Neutrophil (primary cell): ENCODE results near the gene PDE6A.

Experiments
- H3K27ac ChIP-seq: fragments of 200-600 bp; sonication (generic); 2 replicates; pipeline ENCODE4 v1.5.1; 2016; ENCODE audit warnings: mild to moderate bottlenecking, moderate library complexity
- H3K27me3 ChIP-seq: fragments of 200-600 bp; sonication (generic); 2 replicates; pipeline ENCODE4 v1.6.0; 2016; ENCODE audit warnings: mild to moderate bottlenecking
- H3K36me3 ChIP-seq: fragments of 200-600 bp; sonication (generic); 2 replicates; pipeline ENCODE4 v1.5.1; 2017
- H3K4me1 ChIP-seq, 2 experiments: fragments of 200-600 bp in 1 of 2; sonication (generic) in 1 of 2; 1 replicate in 1 of 2; 2 replicates in 1 of 2; pipeline versions ENCODE4 v1.5.1 to v1.6.1; 2013 to 2016; ENCODE audit warnings: low read depth in 1 of 2, low read length in 1 of 2, mild to moderate bottlenecking in 1 of 2, moderate library complexity in 1 of 2; ENCODE audit not compliant: control insufficient read depth in 1 of 2, insufficient read depth in 1 of 2
- H3K4me3 ChIP-seq, 2 experiments: fragments of 200-600 bp in 1 of 2; sonication (generic) in 1 of 2; 1 replicate in 1 of 2; 2 replicates in 1 of 2; pipeline ENCODE4 v1.5.1; 2013 to 2016; ENCODE audit warnings: low read depth in 1 of 2, low read length in 1 of 2, mild to moderate bottlenecking in 1 of 2, moderate library complexity in 1 of 2
- H3K9me3 ChIP-seq: fragments of 200-600 bp; sonication (generic); 2 replicates; pipeline ENCODE4 v1.5.1; 2016
- TF ChIP-seq, protein P1 (sequence below): fragments of 200-600 bp; sonication (generic); IDR thresholded peaks from 2 replicates; pipeline ENCODE4 v1.5.1; 2016; ENCODE audit warnings: antibody characterized with exemption

The PDE6A gene

DNA sequence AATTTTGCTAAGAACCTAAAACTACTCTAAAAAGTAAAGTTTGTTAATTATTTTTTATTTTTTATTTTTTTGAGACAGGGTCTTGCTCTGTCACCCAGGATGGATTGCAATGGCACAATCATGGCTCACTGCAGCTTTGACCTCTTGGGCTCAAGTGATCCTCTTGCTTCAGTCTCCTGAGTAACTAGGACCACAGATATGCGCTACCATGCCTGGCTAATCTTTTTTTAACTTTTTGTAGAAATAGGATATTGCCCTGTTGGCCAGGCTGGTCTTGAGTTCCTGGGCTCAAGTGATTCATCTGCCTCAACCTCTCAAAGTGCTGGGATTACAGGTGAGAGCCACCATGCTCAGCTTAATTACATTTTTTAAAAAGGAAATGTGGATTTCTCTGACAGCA is 45.8 kb downstream of the PDE6A start:
- Histone ChIP-seq H3K27me3 (no peaks in the 10 kb centered on the region), H3K9me3 (no peaks in the 10 kb centered on the region), H3K36me3 (no peaks in the 10 kb centered on the region), H3K4me3 (no peak overlapping the region), H3K4me1 (no peaks in the 10 kb centered on the region), H3K27ac (no peak overlapping the region)
- TF ChIP-seq, protein P1, sequence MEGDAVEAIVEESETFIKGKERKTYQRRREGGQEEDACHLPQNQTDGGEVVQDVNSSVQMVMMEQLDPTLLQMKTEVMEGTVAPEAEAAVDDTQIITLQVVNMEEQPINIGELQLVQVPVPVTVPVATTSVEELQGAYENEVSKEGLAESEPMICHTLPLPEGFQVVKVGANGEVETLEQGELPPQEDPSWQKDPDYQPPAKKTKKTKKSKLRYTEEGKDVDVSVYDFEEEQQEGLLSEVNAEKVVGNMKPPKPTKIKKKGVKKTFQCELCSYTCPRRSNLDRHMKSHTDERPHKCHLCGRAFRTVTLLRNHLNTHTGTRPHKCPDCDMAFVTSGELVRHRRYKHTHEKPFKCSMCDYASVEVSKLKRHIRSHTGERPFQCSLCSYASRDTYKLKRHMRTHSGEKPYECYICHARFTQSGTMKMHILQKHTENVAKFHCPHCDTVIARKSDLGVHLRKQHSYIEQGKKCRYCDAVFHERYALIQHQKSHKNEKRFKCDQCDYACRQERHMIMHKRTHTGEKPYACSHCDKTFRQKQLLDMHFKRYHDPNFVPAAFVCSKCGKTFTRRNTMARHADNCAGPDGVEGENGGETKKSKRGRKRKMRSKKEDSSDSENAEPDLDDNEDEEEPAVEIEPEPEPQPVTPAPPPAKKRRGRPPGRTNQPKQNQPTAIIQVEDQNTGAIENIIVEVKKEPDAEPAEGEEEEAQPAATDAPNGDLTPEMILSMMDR: no peak

DNA sequence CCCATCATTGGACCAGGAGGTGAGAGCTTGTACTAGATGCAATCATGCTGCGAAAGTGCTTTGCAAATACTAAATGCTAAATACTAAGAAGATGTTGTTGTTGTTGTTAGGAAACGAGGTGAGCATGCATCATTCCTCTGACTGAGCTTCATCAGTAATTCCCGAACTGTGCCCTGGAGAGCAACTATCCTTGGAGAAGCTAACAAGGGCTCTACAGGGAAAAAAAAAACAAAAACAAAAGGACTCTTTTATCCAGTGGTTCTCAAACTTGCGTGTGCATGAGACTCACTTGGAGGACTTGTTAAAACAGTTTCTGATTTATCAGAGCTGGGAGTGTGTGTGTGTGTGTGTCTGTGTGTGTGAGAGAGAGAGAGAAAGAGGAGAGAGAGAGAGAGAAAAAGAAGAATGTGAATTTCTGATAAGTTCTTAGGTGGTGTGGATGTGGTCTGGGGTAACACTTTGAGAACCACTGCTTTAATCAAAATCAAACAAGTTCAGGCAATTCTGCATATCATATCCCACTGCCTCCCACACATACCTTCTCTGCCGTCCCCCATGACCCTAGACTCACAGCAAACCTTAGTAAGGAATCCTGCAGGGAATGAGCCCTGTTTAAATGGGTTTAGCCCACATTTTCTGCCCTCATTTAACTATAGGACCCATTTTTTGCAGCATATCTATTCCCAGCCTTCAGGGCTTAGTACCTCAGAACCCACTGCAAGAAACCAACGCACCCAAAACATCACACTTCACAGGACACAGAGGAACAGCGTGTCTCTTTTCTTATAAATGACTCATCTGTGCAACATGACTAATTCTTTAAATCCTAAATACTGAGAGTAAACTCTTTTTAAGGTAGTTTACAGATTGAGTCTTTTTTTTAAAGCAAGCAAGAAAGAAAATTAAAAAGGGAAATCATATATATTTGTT is 48.9 kb downstream of the PDE6A start:
- Histone ChIP-seq H3K4me1 (no peaks in the 10 kb centered on the region), H3K36me3 (no peaks in the 10 kb centered on the region), H3K4me3 (no peak overlapping the region), H3K27ac (no peak overlapping the region), H3K27me3 (no peaks in the 10 kb centered on the region), H3K9me3 (no peaks in the 10 kb centered on the region)
- TF ChIP-seq, protein P1: no peak

DNA sequence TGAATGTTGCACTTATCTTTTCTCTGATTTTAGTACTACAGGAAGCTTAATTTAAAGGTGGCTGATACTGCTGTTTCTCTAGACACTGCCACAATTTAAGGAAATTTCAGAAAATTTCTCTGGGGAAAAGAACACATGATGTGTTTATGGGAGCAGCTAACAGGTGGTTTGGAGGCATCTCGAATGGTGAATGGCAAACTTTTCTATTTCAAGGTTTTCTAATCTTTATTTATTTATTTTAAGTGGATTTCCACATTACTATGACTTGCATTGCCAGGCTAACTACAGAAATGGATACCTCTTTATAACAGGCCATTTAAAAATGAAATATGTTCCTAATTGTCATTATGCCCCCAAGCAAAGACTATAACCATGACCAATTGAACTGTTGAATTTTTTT is 50.4 kb downstream of the PDE6A start:
- no peaks in the 10 kb centered on the region for H3K4me1 ChIP-seq
- no peaks in the 10 kb centered on the region for H3K36me3 ChIP-seq
- H3K27ac ChIP-seq: no peak overlapping the region
- H3K9me3 ChIP-seq: no peaks in the 10 kb centered on the region
- no peaks in the 10 kb centered on the region for H3K27me3 ChIP-seq
- no peak overlapping the region for H3K4me3 ChIP-seq
- TF ChIP-seq, protein P1: no peak

DNA sequence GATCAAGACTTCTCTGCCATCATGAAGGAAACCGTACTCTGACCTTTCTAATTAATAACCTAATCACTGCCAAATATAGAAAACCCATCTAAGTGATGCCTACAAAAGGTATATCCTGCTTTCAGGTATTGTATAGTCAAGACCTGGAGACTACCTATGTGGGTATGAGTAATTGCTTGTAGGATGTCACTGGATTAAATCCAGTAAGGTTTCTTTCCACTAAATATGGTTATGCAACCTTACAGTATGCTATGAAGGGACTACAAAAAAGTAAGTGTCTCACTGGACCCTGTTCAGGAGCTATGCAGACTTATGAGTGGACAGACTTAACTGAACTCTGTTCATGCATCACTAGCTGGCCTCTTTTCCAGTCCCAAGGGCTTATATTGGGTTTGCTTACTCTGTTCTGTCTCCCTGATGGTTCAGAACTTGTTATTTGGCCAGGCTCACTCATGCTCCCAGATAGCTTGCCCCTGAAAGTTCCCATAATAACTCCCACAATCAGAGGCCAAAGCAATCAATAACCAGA is 51.1 kb downstream of the PDE6A start:
- H3K27me3 ChIP-seq: no peaks in the 10 kb centered on the region

DNA sequence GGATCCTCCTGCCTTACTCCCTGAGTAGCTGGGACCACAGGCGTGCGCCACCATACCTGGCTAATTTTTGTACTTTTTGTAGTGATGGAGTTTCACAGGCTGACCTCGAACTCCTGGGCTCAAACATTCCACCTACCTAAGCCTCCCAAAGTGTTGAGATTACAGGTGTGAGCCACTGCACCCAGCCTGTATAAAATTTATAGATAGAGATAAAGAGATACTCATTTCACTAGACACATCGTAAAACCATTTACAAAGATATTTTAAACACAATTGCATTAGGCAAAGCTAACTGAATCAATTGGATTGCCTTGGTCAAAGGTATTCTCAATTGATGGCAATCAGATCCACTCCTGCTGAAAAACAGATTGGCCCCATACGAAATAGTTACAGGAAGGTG is 52.0 kb downstream of the PDE6A start:
- no peaks in the 10 kb centered on the region for H3K4me1 ChIP-seq
- no peaks in the 10 kb centered on the region for H3K9me3 ChIP-seq
- no peaks in the 10 kb centered on the region for H3K27me3 ChIP-seq
- no peak overlapping the region for H3K4me3 ChIP-seq
- no peaks in the 10 kb centered on the region for H3K36me3 ChIP-seq
- TF ChIP-seq, protein P1: no peak
- H3K27ac ChIP-seq: no peak overlapping the region

More for the DNA sequence above, 51.1 kb downstream of the PDE6A start:
- H3K27ac ChIP-seq: no peak overlapping the region
- H3K4me1 ChIP-seq: no peaks in the 10 kb centered on the region
- TF ChIP-seq, protein P1: no peak
- H3K4me3 ChIP-seq: no peak overlapping the region
- no peaks in the 10 kb centered on the region for H3K36me3 ChIP-seq
- no peaks in the 10 kb centered on the region for H3K9me3 ChIP-seq
